Dedifferentiated amniotic fluid mesenchymal stem cell (primary cell): Measurements from ENCODE around the gene SUMO4.

Experiments used
- DNase-seq: peaks from one replicate; pipeline ENCODE4 v3.0.0-alpha.2; 2016; ENCODE audit errors: extremely low spot score

Gene SUMO4

GRCh38 chr6:149389509-149390297, 10.4 kb upstream of the SUMO4 start:
- peak; percentile 47 for DNase-seq

DNA sequence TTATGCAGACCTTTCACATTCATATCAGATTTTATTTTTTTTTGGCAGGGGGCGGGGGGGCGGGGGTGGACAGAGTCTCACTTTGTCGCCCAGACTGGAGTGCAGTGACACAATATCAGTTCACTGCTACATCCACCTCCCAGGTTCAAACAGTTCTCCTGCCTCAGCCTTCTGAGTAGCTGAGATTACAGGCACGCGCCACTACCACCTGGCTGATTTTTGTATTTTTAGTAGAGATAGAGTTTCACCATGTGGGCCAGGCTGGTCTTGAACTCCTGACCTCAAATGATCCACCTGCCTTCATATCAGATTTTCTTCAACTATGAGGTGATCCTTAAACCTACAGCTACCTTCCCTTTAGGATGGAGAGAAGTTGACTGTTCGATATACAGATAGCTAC, 8.0 kb upstream of the SUMO4 start:
- DNase-seq: no peak

GRCh38 chr6:149392535-149392934, 7.5 kb upstream of the SUMO4 start:
- no peak for DNase-seq

- no peak for DNase-seq
Measured at GRCh38 chr6:149393002-149393679, 6.9 kb upstream of the SUMO4 start.

GRCh38 chr6:149395185-149395584, 4.9 kb upstream of the SUMO4 start:
- DNase-seq: no peak

- no peak for DNase-seq
Measured at GRCh38 chr6:149397384-149397783, 2.7 kb upstream of the SUMO4 start.

DNA sequence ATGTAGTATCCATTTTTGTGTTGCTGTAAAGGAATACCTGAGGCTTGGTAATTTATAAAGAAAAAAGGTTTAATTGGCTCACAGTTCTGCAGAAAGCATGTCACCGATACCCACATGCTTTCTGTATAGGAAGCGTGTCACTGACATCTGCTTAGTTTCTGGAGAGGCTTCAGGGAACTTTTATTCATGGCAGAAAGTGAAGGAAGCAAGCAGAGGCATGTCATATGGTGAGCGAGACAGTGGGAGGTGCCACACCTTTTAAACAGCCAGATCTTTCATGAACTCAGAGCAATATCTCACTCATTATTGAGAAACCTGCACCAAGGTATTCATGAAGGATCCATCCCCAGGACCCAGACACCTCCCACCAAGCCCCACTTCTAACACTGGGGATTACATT, 3.5 kb downstream of the SUMO4 start:
- no peak for DNase-seq

- DNase-seq: peak; percentile 24
Measured at GRCh38 chr6:149405823-149406765, 6.0 kb downstream of the SUMO4 start.

GRCh38 chr6:149409617-149410016, 9.6 kb downstream of the SUMO4 start:
- no peak for DNase-seq

DNA sequence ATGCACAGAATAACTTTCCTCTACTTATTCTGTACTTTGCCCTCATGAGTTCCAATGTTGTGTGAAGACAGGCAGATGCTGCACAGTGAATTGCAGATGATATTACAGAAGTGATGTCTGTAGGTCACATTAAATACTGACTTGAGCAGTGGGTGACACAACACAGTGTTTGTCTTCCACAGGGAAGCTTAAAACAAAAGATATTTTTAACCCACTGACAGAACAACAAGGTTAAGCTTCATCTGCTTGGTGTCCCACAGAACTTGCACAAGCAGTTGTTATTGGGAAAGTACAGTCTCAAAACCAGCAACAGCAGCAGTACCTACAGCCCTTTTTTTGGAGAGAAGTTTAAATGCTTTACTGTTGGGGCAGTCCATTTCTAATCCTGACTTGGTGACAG, 10.5 kb downstream of the SUMO4 start:
- no peak for DNase-seq

DNA sequence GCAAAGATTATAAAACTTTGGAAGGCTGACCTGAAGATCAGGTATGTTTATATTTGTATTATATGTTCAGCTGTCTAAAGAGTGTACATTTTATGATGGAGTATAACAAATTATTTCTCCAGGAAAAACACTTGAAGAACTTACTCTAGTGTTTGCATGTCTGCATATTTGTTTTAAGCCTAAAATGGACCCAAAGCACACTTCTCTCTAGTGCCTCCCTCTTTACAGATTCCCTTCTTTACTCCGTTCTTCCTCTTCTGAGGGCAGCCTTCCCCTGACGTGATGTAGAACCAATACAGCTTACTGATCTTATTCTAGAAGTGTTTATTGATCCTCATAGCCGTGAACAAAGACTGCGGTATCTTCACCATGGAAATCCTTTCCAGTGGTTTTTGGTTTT, 13.9 kb downstream of the SUMO4 start:
- no peak for DNase-seq

GRCh38 chr6:149414821-149415220, 14.8 kb downstream of the SUMO4 start:
- DNase-seq: no peak

DNA sequence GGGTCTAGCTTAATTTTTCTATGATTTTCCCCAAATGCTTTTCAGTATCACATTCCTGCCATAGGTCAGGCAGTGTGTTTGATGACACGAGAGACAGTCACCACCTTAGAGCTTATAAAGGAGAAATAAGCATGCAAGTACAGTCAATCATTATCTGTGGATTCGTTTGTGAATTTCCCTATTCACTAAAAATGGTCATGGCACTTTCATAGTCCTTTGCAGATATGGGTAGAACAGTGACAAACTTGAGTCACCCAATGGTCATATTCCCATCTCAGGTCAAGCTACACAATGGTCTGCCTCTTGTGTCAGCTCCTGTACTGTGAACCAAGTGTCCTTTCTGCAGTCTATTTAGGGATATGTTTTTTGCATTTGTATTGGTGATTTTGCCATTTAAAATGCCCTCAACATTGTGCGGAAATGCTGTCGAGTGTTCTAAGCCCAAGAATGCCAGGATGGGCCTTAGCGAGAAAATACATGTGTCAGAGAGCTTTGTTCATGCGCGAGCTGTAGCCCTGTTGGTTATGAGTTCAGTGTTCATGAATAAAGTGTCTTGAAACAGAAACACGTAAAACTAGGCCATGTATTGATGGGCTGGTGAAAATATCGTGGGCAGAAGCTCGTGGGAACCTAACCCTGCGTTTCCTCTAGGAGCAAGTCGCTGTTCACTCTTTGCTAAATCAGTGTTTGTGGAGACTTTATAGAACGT, 19.8 kb downstream of the SUMO4 start:
- no peak for DNase-seq

DNA sequence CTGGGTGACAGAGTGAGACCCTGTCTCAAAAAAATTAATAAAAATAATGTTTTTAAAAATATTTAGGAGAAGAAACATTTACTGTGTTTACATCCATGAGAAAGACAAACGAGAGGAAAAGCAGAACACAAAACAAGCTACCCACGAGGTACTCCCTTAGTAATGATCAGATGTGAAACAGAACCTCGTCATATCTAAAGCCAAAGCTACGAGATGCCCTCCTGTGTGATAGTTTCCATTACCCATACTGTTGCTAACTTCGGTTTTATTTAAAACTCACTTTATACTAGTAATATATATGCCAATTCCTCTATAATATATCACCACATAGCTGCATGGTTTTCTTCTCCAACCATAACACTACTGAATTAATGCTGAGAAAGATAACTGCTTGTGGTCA, 21.1 kb downstream of the SUMO4 start:
- no peak for DNase-seq

GRCh38 chr6:149422581-149422980, 22.5 kb downstream of the SUMO4 start:
- DNase-seq: no peak

DNA sequence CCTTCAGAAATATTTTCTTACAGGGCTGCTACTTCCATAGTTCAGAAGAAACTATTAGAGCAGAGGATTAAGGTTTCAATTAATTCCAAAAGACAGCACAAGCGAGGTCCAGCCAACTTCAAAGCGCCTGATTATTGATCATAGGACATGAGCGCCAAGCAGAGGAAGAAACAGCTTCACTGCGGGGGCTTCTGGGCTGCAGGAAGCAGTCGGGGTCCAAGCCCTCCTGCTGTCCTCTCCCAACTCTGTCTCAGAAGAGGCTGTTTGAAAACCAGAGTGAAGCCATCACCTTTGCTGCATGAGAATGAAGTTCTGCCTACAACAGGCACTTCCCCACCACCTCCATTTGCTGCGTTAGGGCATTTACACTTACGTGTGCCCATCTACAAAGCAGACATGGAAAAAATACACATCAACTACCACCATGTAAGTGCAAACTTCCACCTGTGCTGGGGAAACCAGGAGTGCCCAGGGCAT, 23.9 kb downstream of the SUMO4 start:
- no peak for DNase-seq

GRCh38 chr6:149425224-149425623, 25.2 kb downstream of the SUMO4 start:
- no peak for DNase-seq

DNA sequence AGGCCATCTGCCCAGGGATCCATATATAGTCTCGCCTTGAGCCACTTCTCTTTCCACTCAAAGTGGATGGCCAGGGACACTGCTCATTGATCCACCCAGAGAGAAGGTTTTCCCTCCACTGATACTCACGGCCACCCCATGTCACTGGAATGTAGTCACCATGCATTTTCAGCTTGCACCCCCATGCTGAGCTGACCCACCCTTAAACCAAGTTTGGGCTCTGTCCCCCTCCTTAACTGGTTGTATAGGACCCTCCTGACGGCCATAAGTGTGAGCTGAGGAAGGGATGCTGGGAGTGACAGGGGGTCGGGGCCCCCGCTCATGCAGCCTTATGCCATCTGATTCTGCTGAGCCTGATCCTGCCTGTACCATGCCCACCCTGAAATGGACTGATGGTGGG, 25.7 kb downstream of the SUMO4 start:
- no peak for DNase-seq

- DNase-seq: no peak
Measured at GRCh38 chr6:149428606-149429005, 28.5 kb downstream of the SUMO4 start.

- DNase-seq: no peak
Measured at GRCh38 chr6:149429427-149430360, 29.6 kb downstream of the SUMO4 start.
